ENCODE data around the gene FOXP1.

The FOXP1 gene

DNA sequence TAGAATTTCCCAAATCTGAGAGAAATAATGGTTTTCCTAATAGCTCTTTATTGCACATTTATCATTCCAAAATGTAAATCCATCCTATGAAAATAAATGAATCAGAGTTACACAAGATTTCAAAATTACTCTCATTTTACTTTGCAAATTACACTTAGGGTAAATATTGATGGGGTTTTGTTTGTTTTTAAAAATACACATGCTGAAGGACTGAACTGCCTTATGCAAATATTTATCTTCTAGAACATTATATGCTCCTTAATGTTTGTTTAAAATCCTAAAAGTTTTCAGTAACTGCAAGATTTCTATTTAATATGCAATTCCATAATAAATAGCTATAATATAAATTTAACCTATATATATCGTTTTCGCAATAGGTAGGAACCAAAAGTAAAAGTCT is 38.2 kb downstream of the FOXP1 start:
- TF ChIP-seq, protein P1, sequence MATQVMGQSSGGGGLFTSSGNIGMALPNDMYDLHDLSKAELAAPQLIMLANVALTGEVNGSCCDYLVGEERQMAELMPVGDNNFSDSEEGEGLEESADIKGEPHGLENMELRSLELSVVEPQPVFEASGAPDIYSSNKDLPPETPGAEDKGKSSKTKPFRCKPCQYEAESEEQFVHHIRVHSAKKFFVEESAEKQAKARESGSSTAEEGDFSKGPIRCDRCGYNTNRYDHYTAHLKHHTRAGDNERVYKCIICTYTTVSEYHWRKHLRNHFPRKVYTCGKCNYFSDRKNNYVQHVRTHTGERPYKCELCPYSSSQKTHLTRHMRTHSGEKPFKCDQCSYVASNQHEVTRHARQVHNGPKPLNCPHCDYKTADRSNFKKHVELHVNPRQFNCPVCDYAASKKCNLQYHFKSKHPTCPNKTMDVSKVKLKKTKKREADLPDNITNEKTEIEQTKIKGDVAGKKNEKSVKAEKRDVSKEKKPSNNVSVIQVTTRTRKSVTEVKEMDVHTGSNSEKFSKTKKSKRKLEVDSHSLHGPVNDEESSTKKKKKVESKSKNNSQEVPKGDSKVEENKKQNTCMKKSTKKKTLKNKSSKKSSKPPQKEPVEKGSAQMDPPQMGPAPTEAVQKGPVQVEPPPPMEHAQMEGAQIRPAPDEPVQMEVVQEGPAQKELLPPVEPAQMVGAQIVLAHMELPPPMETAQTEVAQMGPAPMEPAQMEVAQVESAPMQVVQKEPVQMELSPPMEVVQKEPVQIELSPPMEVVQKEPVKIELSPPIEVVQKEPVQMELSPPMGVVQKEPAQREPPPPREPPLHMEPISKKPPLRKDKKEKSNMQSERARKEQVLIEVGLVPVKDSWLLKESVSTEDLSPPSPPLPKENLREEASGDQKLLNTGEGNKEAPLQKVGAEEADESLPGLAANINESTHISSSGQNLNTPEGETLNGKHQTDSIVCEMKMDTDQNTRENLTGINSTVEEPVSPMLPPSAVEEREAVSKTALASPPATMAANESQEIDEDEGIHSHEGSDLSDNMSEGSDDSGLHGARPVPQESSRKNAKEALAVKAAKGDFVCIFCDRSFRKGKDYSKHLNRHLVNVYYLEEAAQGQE (IDR thresholded peaks at IDR 0.05; ENCODE audit: insufficient read depth in 1 of 2, low read depth in 2 of 2, low read length in 2 of 2), result no peak
- TF ChIP-seq SIN3A (IDR thresholded peaks at IDR 0.05; ENCODE audit: borderline replicate concordance, insufficient read depth, low read length) (no peak), POLR2AphosphoS5 (IDR thresholded peaks at IDR 0.05; ENCODE audit: low read depth, low read length) (no peak), FOXP2 (optimal IDR thresholded peaks at IDR 0.05; ENCODE audit: borderline replicate concordance, extremely low read depth, extremely low read length, insufficient read depth) (no peak), TAF1 (IDR thresholded peaks at IDR 0.05; ENCODE audit: borderline replicate concordance, insufficient read depth, low read length) (no peak)

DNA sequence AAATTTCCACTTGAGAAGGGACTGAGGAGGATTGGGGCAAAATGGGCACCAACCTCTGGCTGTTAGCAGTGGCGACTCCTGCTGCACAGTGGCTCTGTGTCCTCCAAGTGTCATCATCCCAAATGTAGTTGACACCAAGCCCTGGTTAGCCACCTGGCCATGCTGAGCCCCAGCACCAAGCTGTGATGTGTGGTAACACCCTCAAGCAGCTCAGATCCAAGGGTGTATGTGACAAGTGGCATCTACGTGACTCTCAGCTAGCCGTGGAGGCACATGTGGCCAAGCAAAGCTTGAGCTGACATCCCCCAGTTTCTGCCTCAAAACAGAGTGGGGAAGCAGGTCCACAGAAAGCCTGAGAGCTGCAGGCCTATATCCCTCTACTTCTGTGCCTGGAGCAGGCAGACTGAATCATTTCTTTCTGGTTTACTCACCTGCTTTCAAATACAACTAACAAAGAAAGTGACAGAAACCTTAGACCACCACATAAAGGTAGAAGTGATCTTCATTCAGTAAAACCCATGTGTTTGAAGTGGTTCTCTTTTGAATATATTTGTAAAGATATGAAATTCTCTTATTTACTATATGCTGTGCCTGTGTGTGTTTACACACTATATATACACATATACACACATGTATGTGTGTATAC is 40.0 kb downstream of the FOXP1 start:
- no peak for TF ChIP-seq POLR2AphosphoS5 (IDR thresholded peaks at IDR 0.05; ENCODE audit: low read depth, low read length)
- no peak for TF ChIP-seq FOXP2 (optimal IDR thresholded peaks at IDR 0.05; ENCODE audit: borderline replicate concordance, extremely low read depth, extremely low read length, insufficient read depth)
- TF ChIP-seq, protein P1 (IDR thresholded peaks at IDR 0.05; ENCODE audit: insufficient read depth in 1 of 2, low read depth in 2 of 2, low read length in 2 of 2), result no peak
- no peak for TF ChIP-seq TAF1 (IDR thresholded peaks at IDR 0.05; ENCODE audit: borderline replicate concordance, insufficient read depth, low read length)
- TF ChIP-seq SIN3A (IDR thresholded peaks at IDR 0.05; ENCODE audit: borderline replicate concordance, insufficient read depth, low read length), result no peak

DNA sequence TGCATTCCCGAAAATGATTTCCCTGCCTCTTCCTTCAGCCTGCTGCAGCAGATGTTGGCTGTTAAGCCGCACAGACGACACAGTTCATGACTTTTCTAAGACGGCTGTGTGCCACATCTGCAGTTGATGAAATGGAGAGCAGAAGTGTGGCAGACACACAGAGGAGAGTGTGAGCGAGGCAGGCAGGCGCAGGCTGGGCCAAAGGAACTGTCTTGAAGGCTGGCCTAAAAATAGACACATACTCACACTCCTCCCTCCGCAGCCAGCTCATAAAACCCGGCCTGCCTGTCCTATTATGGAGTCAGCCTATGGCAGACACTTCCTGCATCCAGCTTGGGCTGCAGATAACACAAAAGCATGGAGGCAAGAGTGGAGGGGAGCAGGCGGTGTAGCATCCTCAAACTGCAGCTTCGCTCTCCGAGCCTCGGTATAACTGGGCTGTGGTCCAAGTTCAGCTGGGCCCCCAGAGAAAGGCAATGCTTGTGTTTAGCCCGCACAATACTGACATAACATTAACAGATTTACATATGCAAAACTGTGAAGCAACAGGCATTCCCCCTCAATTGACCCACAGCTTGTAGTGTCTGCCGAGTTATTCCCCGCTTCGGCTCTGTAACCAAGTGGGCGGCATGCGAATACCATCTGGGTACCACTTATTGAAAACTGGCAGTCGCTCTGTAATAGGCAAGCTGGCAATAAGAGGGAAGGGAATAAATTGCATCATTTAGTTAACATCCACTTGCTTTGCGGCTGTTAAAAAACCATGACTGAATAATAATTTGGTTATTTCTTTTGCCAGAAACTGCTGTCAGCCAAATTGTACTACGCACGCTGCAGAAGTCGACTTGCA is 40.8 kb downstream of the FOXP1 start:
- TF ChIP-seq, protein P1 (IDR thresholded peaks at IDR 0.05; ENCODE audit: insufficient read depth in 1 of 2, low read depth in 2 of 2, low read length in 2 of 2), result 0 out of 4 replicates have a peak, but pooled peaks of 1 of the 2 experiments have one; percentile 52
- peak; percentile 62; the same call in 1 of the 2 replicates for TF ChIP-seq TAF1 (IDR thresholded peaks at IDR 0.05; ENCODE audit: borderline replicate concordance, insufficient read depth, low read length)
- TF ChIP-seq SIN3A (IDR thresholded peaks at IDR 0.05; ENCODE audit: borderline replicate concordance, insufficient read depth, low read length), result no peak
- TF ChIP-seq FOXP2 (optimal IDR thresholded peaks at IDR 0.05; ENCODE audit: borderline replicate concordance, extremely low read depth, extremely low read length, insufficient read depth), result peak; percentile 36
- peak; percentile 77 for TF ChIP-seq POLR2AphosphoS5 (IDR thresholded peaks at IDR 0.05; ENCODE audit: low read depth, low read length)

DNA sequence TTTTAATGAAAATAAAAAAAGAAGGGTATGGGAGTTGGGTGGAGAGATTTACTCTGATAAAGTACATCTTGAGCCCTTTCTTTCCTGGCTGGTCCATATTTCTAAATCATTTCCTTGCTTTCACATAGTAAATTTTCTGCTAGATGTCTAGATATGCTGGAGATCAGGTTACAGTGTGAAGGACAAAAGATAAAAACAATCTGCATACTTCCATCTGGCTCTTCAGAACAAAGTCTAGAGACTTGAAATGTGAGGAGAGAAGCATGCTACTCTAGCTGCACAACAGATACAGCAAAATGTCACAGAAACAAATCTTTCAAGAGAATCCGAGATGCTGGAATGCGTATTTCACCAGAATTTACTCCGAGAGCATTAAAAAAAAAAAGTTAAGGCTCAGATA is 42.2 kb downstream of the FOXP1 start:
- TF ChIP-seq POLR2AphosphoS5 (IDR thresholded peaks at IDR 0.05; ENCODE audit: low read depth, low read length), result no peak
- no peak for TF ChIP-seq TAF1 (IDR thresholded peaks at IDR 0.05; ENCODE audit: borderline replicate concordance, insufficient read depth, low read length)
- TF ChIP-seq, protein P1 (IDR thresholded peaks at IDR 0.05; ENCODE audit: insufficient read depth in 1 of 2, low read depth in 2 of 2, low read length in 2 of 2), result no peak
- no peak for TF ChIP-seq SIN3A (IDR thresholded peaks at IDR 0.05; ENCODE audit: borderline replicate concordance, insufficient read depth, low read length)
- no peak for TF ChIP-seq FOXP2 (optimal IDR thresholded peaks at IDR 0.05; ENCODE audit: borderline replicate concordance, extremely low read depth, extremely low read length, insufficient read depth)
